ENCODE data around the gene USH2A. TPM values are rescaled to one million over a fixed set of nuclear protein-coding genes. Genes with fewer than 3 reads are reported as not detected.

The USH2A gene
- total RNA-seq, 1 experiment from 2014 or later = not detected

- ATAC-seq (no peak), DNase-seq (ENCODE audit: low read depth, low spot score) (no peak)
- Histone ChIP-seq H2AFZ (ENCODE audit: low read depth, low read length, poor library complexity, severe bottlenecking) (no peak overlapping the region), H3K27me3 (ENCODE audit: insufficient read depth, low read length) (no peaks in the 10 kb centered on the region), H3K9ac (ENCODE audit: low read length) (no peak overlapping the region), H3K9me3 (ENCODE audit: control insufficient read depth in 1 of 2, insufficient read depth in 1 of 2, low read depth in 1 of 2, low read length in 2 of 2) (no peaks in the 10 kb centered on the region), H3K9me2 (ENCODE audit: insufficient read depth) (no peaks in the 10 kb centered on the region), H3K4me1 (ENCODE audit: control insufficient read depth in 1 of 2, insufficient read depth in 2 of 2, low read length in 2 of 2) (no peaks in the 10 kb centered on the region), H3K36me3 (ENCODE audit: control insufficient read depth in 1 of 2, insufficient read depth in 2 of 2, low read length in 2 of 2) (no peaks in the 10 kb centered on the region), H3K79me2 (ENCODE audit: insufficient read depth, low read length) (no peaks in the 10 kb centered on the region), H3K27ac (ENCODE audit: low read depth, low read length) (no peak overlapping the region), H4K20me1 (ENCODE audit: insufficient read depth) (no peaks in the 10 kb centered on the region), H3K4me3 (replicated peaks in 1 of 2; ENCODE audit: low read depth in 1 of 2, low read length in 2 of 2) (no peak overlapping the region), H3K4me2 (ENCODE audit: low read length) (no peak overlapping the region)
- intact Hi-C loops (cut with micrococcal nuclease) = no loop called here
- POLR2A ChIA-PET = no interaction called here
- CTCF ChIA-PET = no interaction called here
- TF ChIP-seq, protein P1, sequence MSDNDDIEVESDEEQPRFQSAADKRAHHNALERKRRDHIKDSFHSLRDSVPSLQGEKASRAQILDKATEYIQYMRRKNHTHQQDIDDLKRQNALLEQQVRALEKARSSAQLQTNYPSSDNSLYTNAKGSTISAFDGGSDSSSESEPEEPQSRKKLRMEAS (IDR thresholded peaks at IDR 0.05) = no peak
- TF ChIP-seq SP1 (IDR thresholded peaks at IDR 0.05; ENCODE audit: low read depth) (no peak), YY1 (IDR thresholded peaks at IDR 0.05; ENCODE audit: extremely low read depth, insufficient replicate concordance, low read depth, low read length) (no peak), JUND (IDR thresholded peaks at IDR 0.05) (no peak), TCF7L2 (IDR thresholded peaks at IDR 0.05; ENCODE audit: borderline replicate concordance, extremely low read depth, insufficient read depth, insufficient read length) (no peak), POLR2A (IDR thresholded peaks at IDR 0.05; ENCODE audit: borderline replicate concordance, extremely low read depth, insufficient read depth, insufficient read length) (no peak), EZH2 (IDR thresholded peaks at IDR 0.05) (no peak), ATF3 (IDR thresholded peaks at IDR 0.05) (no peak), EGR1 (IDR thresholded peaks at IDR 0.05; ENCODE audit: low read depth) (no peak), ZFX (IDR thresholded peaks at IDR 0.05) (no peak), SRF (IDR thresholded peaks at IDR 0.05; ENCODE audit: low read depth) (no peak), ZNF274 (IDR thresholded peaks at IDR 0.05; ENCODE audit: low read depth, low read length) (no peak), CEBPB (IDR thresholded peaks at IDR 0.05; ENCODE audit: low read depth) (no peak), FOSL1 (IDR thresholded peaks at IDR 0.05; ENCODE audit: low read depth) (no peak), CBX3 (IDR thresholded peaks at IDR 0.05; ENCODE audit: low read depth) (no peak), CTCF (IDR thresholded peaks at IDR 0.05 in 2 of 3, conservative IDR thresholded peaks at IDR 0.05 in 1 of 3; ENCODE audit: borderline replicate concordance in 1 of 3, insufficient read depth in 1 of 3, low read depth in 2 of 3, low read length in 2 of 3) (no peak), RAD21 (IDR thresholded peaks at IDR 0.05; ENCODE audit: low read depth) (no peak), SIN3A (IDR thresholded peaks at IDR 0.05; ENCODE audit: low read depth) (no peak), POLR2AphosphoS5 (IDR thresholded peaks at IDR 0.05; ENCODE audit: low read depth, low read length) (no peak)
- TF ChIP-seq, protein P2, sequence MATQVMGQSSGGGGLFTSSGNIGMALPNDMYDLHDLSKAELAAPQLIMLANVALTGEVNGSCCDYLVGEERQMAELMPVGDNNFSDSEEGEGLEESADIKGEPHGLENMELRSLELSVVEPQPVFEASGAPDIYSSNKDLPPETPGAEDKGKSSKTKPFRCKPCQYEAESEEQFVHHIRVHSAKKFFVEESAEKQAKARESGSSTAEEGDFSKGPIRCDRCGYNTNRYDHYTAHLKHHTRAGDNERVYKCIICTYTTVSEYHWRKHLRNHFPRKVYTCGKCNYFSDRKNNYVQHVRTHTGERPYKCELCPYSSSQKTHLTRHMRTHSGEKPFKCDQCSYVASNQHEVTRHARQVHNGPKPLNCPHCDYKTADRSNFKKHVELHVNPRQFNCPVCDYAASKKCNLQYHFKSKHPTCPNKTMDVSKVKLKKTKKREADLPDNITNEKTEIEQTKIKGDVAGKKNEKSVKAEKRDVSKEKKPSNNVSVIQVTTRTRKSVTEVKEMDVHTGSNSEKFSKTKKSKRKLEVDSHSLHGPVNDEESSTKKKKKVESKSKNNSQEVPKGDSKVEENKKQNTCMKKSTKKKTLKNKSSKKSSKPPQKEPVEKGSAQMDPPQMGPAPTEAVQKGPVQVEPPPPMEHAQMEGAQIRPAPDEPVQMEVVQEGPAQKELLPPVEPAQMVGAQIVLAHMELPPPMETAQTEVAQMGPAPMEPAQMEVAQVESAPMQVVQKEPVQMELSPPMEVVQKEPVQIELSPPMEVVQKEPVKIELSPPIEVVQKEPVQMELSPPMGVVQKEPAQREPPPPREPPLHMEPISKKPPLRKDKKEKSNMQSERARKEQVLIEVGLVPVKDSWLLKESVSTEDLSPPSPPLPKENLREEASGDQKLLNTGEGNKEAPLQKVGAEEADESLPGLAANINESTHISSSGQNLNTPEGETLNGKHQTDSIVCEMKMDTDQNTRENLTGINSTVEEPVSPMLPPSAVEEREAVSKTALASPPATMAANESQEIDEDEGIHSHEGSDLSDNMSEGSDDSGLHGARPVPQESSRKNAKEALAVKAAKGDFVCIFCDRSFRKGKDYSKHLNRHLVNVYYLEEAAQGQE (IDR thresholded peaks at IDR 0.05; ENCODE audit: low read depth) = no peak
- BruUV-seq (replicated peaks) = no TSS peak
- RAD21 ChIA-PET (ENCODE audit: low non-redundant PET in 1 of 2, low total read pairs in 2 of 2, uncharacterized antibody in 2 of 2, unreplicated experiment in 2 of 2) = no interaction called here
These were observed 646.9 kb downstream of the USH2A start for GRCh38 chr1:215776336-215776735.

Data from HCT116 (cell line).